NCI-H1092 (cell line): ENCODE results near the gene MCM6.
"Not testable (repeated sequence)": the region's sequence is repeated elsewhere in the genome, so short reads cannot be mapped to it uniquely, and the experiment has no call there.

Source experiments
- DNase-seq: peaks from one replicate; lab custom pipeline; 2025; lab: John Stamatoyannopoulos, UW

Gene MCM6

DNA sequence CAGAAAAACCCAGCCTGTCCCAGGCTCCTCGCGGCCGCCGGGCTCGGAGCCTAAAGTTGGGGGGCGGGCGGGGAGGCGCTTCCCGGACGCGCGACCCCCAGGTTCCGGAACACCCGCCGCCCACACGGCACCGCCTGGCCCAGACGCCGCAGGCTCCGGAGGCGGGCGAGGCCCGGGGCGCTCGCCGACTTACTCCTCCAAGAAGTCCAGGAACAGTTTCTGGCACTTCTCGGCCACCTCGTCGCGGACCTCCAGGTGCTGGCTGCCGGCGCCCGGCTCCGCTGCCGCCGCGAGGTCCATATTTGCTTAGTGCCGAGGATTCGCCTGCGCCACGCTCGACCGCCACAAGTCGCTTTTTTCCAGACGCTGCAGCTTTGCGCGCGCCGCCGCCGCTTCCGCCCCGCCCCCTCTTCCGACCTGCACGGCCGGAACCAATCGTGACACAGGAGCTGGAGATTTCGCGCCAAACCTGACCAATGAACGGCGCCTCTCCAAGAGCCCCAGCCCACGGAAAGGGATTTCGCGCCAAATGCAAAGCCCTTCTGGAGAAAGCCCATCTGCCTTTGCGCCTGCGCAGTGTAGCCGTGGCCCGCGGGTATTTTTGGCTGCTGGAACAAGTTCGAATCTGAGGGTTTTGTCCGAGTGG is at the start of gene MCM6:
MCM6 (minus strand) TSS at position 378 of the 646 bp plus-strand sequence; CDS start at position 300, 78 bp downstream.
- peak; percentile 97 for DNase-seq

GRCh38 chr2:135925571-135925970 is 49.3 kb upstream of the MCM6 start:
- no peak for DNase-seq

GRCh38 chr2:135916207-135916606 is 40.0 kb upstream of the MCM6 start:
- DNase-seq: no peak

DNA sequence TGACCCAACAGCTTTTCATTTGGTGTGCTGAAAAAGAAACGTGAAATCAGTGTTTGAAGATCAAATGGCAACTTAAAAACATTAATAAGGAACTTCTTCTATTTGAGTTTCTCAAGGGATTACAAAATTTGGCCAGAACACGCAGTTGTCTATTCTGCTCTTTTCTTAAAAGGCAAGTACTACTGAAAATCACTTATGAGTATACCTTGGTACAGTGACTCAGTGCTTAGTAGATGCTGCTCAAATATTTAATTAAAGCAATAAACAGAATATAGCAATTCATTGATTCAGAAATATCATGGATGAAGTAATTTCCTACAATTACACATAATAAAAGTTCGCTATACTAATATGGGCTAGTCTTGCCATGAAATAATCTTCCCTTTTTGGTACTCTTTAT is 38.2 kb upstream of the MCM6 start:
- no peak for DNase-seq

DNA sequence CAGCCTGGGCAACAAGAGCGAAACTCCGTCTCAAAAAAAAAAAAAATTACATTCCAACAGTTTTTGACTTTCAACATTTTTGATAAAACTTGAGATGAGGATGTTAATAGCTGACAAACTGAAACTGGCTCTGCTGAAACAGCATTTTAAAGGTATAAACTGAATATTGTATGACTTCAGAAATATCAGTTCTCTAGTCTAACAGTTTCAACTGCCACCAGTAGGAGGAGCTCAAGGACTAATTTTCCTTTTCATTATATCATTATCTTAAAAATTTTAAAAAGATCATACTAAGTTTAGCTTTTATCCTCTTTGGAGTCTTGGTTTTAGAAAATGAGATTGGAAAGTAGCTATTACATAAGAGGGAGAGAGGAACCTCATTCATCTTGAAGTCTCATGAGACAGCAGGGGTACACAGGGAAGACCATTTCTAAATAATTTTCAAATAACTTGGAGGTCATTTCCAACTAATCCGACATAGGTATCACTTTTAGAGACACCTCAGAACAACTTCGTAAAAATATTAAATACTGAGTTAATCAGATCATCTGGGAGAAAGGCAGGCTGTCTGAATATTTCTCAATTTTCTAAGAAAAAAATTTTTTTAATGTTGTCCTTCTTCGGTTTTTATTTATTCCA is 37.6 kb upstream of the MCM6 start:
- no peak for DNase-seq

- no peak for DNase-seq
These were observed 33.7 kb upstream of the MCM6 start for GRCh38 chr2:135909976-135910375.

DNA sequence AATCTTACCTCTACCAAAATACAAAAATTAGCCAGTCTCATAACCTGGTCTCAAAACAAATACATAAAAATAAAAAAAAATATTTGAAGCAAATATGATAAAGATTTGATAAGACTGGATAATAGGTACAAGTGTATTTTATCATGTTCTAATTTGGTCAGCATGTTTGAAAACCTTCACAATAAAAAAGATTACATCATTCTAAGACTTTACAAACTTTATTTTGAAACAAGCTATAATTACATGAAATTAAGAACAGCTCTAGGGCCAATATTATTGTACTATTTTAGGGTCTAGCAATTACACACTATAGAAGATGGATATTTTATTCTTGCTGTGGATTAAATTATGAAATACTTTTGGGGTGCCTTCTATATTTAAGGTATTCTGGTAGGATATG is 29.4 kb upstream of the MCM6 start:
- no peak for DNase-seq

DNA sequence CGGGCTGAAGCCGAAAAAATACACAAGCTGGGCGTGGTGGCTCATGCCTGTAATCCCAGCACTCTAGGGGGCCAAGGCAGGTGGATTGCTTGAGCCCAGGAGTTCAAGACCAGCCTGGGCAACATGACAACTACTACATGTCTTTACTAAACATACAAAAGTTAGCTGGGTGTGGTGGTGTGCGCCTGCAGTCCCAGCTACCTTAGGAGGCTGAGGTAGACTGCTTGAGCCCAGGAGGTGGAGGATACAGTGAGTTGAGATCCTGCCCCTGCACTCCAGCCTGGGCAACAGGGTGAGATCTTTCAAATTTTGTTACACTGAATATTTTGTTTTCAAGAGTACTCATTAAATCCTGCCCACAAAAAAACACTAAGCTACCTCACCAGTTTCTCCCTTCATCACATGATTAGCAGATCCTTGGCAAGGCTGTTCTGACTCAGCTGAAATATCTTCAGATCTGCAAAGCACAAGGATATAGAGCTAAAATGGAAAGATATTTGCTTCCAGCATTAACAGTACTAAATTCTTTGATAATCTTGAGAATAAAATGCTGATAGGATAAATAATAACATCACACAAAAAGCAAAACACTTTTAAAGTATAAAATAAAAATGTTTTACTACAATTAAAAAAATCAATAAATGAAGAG is 28.2 kb upstream of the MCM6 start:
- no peak for DNase-seq

GRCh38 chr2:135903650-135904049 is 27.4 kb upstream of the MCM6 start:
- DNase-seq: no peak

DNA sequence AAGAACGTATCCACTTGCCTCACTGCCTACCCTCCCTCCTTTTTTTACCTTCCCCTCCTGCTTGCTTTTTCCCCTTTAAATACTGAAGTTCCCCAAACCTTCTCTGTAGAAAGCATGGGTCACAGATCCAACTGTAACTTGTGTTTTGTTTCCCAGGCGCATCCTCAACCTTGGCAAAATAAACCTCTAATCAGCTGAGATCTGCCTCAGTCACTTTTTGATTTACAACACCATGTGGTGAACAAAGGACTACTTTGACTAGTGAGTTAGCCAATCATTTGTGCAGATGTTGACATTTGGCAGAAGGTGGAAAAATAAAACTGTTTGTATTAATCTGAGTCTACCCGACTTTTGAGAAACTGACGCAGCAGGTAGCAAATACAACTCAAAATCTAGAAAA is 23.3 kb upstream of the MCM6 start:
- DNase-seq: no peak

DNA sequence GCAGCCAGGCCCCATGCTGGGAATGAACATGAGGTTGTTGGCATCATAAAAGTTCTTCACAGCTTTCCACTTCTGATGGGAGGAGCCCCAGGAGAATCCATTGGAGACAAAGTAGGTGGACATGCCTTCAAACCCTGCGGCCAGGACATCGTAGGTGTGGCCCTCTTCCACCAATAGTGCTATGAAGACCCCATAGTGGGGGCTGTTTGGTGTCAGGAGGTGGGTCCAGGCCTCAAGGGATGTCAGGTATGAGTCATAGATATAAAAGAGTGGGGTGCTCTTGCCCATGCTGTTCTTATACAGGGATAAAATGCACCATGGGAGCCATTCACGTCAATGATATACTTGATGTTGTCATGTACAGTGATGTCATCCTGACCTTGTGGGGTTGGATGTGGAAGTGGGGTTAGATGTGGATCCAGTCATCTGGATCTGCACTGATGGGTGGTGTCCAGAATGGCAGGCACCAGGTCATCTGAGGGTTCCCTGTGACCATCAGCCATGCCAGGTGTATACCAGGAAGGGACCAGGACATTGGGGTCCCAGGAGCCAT is 22.1 kb upstream of the MCM6 start:
- DNase-seq: no peak

DNA sequence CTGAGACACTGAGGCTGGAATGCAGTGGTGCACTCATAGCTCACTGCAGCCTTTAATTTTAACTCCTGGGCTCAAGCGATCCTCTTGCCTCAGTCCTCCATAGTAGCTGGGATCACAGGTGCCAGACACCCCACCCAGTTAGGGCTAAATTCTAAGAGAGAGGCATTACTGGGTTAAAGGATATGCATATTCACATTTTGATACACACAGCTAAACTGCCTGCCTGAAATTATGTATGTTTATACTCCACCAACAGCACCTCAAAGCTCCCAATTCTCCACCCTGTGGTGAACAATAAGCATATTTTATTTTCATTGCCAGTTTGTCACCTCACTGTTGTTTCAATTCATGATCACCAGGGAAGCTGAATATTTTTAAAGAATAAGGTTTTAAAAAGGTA is 18.7 kb upstream of the MCM6 start:
- no peak for DNase-seq

DNA sequence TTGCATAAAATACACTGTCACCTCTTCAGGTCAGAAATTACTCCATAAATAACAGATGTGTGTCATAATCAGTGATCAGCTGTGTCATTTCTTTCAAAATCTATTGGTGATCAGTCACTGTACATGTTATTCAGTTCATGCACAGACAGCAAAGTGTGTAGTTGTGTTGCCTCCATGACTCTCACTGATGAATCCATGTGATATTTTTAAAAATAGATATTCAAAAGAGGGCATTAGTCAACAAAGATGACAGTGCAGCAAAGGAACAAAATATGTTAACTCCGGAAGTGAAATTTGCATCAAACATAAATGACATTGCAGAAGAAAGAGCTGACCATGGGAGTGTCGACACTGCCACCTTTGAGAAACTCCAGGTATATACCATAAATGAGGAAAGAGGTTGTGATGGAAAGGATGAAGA is 17.1 kb upstream of the MCM6 start:
- DNase-seq: no peak

DNA sequence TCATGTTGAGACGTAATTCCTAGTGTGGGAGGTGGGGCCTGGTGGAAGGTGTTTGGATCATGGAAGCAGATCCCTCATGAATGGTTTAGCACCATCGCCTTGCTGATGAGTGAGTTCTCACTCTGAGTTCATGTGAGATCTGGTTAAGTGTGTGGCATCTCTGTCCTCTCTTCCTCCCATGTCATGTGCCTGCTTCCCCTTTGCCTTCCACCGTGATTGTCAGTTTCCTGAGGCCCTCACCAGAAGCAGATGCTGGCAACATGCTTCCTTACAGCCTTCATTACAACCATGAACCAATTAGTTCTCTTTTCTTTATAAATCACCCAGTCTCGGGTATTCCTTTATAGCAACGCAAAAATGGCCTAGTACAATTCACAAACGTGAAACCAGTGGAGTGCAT is 14.6 kb upstream of the MCM6 start:
- DNase-seq: no peak

DNA sequence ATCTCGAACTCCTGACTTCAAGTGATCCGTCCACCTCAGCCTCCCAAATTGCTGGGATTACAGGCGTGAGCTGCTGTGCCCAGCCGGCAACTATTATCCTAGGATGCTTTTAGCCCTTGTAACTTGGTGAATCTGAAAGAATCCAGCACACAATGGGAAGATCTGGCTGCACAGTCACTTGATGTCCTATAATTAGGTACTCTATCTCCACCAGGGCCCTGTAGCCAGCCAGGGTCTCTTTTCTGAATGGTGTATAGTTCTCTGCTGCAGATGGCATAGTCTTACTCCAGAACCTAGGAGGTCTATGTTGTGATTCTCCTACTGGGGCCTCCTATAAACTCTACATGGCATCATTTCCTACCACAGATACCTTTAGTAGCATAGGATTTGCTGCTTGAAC is 13.9 kb upstream of the MCM6 start:
- no peak for DNase-seq

DNA sequence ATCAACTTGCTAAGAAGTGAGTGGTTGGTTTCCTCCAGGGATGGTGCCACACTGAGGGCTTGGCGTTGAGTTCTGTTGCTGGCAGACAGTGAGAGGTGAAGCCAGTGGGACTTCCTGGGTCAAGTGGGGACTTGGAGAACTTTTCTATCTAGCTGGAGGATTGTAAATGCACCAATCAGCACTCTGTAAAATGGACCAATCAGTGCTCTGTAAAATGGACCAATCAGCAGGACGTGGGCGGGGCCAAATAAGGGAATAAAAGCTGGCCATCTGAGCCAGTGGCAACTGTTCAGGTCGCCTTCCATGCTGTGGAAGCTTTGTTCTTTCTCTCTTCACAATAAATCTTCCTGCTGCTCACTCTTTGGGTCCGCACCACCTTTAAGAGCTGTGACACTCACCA is 12.3 kb upstream of the MCM6 start:
- not testable (repeated sequence) for DNase-seq

- DNase-seq: no peak
These were observed 9.5 kb upstream of the MCM6 start for GRCh38 chr2:135885709-135886108.

GRCh38 chr2:135882415-135882814 is 6.2 kb upstream of the MCM6 start:
- no peak for DNase-seq

DNA sequence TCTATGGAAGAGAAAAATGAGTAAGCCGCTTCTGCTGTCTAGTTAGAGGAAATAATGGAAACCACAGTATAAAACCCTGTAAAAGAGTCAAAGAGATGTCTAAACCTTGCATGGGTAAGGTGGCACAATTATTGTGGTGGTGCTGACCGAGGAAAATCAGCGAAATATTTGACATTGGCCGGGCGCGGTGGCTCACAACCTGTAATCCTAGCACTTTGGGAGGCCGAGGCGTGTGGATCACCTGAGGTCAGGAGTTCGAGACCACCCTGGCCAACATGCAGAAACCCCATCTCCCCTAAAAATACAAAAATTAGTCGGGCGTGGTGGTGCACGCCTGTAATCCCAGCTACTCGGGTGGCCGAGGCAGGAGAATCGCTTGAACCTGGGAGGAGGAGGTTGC is 527 bp upstream of the MCM6 start:
- not testable (repeated sequence) for DNase-seq

- peak; percentile 12 for DNase-seq
These were observed 665 bp downstream of the MCM6 start for GRCh38 chr2:135875491-135876065.

GRCh38 chr2:135874777-135875365 is 1.4 kb downstream of the MCM6 start:
- DNase-seq: no peak

DNA sequence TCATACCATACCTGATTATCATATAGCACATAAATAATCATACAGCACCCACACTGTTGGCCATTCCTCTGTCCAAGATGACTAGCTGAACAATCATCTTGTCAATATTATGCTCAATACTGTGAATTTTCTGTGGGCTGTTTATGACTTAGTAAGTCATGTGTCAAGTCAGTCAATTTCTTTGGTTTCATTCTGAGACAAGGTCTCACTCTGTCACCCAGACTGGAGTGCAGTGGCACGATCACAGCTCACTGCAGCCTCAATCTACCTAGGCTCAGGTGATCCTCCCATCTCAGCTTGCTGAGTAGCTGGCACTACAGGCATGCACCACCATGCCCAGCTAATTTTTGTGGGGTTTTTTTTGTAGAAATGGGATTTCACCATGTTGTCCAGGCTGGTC is 5.7 kb downstream of the MCM6 start:
- no peak for DNase-seq
